GM12875 (cell line): ENCODE data around the gene GPR161.

Source experiments
- H3K4me3 ChIP-seq: one replicate; pipeline ENCODE4 v1.5.1; 2011; ENCODE audit warnings: low read depth, low read length, control low read depth
- CTCF ChIP-seq: IDR thresholded peaks from 2 replicates; pipeline ENCODE4 v1.5.1; 2011; ENCODE audit warnings: low read depth, mild to moderate bottlenecking, control low read depth, inconsistent platforms, low read length, moderate library complexity, borderline replicate concordance; ENCODE audit not compliant: insufficient read depth

Gene GPR161

GRCh38 chr1:168172250-168172915 lies 35.7 kb upstream of the GPR161 start:
- H3K4me3 ChIP-seq: no peak overlapping the region
- TF ChIP-seq CTCF: no peak

DNA sequence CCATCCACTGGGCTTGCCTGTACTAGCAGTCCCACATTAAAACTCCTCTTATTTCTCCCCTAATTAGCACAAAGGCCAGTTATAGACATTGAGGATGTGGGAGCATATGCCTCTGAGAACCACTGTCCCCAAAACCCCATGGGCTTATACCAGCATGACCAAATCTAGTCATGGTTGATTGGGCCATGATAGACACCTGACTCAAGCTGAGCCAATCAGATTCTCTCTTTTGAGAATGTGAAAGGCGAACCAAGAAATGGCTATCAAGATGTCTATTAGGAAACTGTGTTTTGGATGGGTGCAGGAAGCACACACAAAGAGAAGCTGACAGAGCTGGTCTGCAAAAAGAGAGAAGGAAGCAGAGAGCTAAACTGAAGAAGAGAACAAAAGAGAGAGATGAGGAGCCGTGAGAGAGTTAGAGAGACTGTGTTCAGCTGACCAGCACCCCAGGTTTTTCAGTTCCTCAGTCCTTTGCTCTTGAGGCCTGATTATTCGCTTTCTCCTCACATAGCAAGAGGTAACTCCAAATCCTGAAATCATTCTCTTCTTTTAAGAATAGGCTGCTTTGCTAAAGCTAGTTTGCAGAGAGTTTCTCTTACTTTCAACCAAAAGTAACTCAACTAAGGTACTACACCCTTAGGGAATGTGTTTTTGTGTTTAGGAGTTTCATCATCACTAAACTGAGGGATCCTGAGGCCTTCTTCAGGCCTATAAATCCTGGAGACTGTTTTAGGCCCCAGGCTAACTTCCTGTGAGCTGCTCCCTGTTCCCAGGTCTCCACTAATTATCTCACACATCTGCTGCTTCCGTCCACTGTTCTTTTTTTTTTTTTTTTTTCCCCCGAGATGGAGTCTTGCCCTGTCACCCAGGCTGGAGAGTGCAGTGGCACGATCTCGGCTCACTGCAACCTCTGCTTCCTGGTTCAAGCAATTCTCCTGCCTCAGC lies 34.1 kb upstream of the GPR161 start:
- H3K4me3 ChIP-seq: no peak overlapping the region
- TF ChIP-seq CTCF: no peak

DNA sequence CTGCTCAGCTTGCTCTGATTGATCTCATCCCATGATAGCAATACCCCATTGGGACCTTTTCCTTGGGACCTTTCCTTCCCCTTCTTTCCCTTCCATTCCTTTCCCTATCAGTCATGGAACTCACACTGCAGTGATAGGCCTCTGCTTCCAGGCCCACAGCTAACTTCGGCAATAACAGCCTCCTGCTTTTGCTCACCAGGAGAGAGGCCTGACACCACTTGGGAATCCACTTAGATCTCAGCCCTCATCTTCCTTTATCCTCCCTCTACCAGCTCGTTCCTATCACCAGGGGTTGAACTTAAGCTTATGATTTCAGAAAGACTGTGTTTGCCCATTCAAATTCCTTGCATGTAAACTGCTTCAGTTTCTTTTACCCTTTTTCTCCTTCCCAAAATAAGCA lies 31.1 kb upstream of the GPR161 start:
- no peak for TF ChIP-seq CTCF
- H3K4me3 ChIP-seq: no peak overlapping the region

DNA sequence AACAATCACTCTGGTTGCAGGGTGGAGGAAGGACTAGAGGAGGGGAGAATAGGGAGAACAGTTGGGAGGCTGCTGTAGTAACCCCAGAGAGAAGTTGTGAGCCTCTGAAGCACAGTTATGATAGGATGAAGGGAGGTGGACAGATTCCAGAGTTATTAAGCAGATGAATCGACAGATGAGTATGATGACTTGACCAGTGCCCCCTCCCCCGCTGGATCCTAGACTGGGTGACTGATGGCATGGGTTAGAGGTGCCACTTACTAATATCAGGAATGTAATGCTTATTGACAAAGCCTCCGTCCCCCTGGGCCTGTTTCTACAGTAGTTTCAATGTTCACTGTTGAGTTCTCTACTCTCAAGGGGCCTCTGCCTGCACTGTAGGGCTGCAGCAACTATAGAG lies 28.0 kb upstream of the GPR161 start:
- no peak overlapping the region for H3K4me3 ChIP-seq
- no peak for TF ChIP-seq CTCF

DNA sequence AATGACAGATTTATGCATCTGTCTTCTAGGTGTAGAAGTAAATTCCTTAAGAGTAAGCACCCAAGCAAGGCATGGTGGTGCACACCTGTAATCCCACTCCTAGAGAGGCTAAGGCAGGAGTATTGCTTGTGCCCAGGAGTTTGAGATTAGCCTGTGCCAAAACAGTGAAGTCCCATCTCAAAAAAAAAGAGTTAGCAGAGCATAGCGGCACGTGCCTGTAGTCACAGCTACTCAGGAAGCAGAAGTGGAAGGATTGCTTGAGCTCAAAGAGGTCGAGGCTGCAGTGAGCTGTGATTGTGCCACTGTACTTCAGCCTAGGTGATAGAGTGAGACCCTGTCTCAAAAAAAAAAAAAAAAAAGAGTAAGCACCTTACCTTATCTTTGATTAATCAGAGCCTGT lies 26.9 kb upstream of the GPR161 start:
- H3K4me3 ChIP-seq: no peak overlapping the region
- TF ChIP-seq CTCF: no peak

- H3K4me3 ChIP-seq: no peak overlapping the region
- no peak for TF ChIP-seq CTCF
These were observed 24.7 kb upstream of the GPR161 start for GRCh38 chr1:168161459-168161858.
